Stromal cell of bone marrow (primary cell): ENCODE results near the gene SOHLH1.

Experiments used
- DNase-seq: peaks from one replicate; pipeline ENCODE4 v3.0.0-alpha.2; 2012; ENCODE audit warnings: low read depth

SOHLH1 gene

GRCh38 chr9:135661816-135662560 is 37.3 kb downstream of the SOHLH1 start:
- DNase-seq: no peak

- DNase-seq: no peak
These were observed 38.9 kb downstream of the SOHLH1 start for GRCh38 chr9:135660407-135660806.

GRCh38 chr9:135659252-135659651 is 40.0 kb downstream of the SOHLH1 start:
- DNase-seq: no peak

- DNase-seq: no peak
These were observed 41.9 kb downstream of the SOHLH1 start for GRCh38 chr9:135657416-135657815.

- no peak for DNase-seq
These were observed 44.0 kb downstream of the SOHLH1 start for GRCh38 chr9:135655317-135655716.

- no peak for DNase-seq
These were observed 48.9 kb downstream of the SOHLH1 start for GRCh38 chr9:135650408-135650807.

- no peak for DNase-seq
These were observed 49.8 kb downstream of the SOHLH1 start for GRCh38 chr9:135649508-135649907.

GRCh38 chr9:135648494-135649410 is 50.5 kb downstream of the SOHLH1 start:
- DNase-seq: no peak

GRCh38 chr9:135647884-135648283 is 51.4 kb downstream of the SOHLH1 start:
- no peak for DNase-seq

- no peak for DNase-seq
These were observed 54.6 kb downstream of the SOHLH1 start for GRCh38 chr9:135644631-135645218.
